Epithelial cell of prostate (primary cell): ENCODE measurements around the gene EVI5.
"Not testable (repeated sequence)": the region's sequence is repeated elsewhere in the genome, so short reads cannot be mapped to it uniquely, and the experiment has no call there.

Experiments used
- DNase-seq: peaks from one replicate; pipeline ENCODE4 v3.0.0-alpha.2; 2011; ENCODE audit warnings: low read depth, low spot score
- H3K27ac ChIP-seq: fragments of 450-650 bp; 2 replicates; pipeline ENCODE4 v1.5.1; 2017; ENCODE audit warnings: mild to moderate bottlenecking

The EVI5 gene

GRCh38 chr1:92589361-92589760, 195.5 kb downstream of the EVI5 start:
- not testable (repeated sequence) for DNase-seq, H3K27ac ChIP-seq

DNA sequence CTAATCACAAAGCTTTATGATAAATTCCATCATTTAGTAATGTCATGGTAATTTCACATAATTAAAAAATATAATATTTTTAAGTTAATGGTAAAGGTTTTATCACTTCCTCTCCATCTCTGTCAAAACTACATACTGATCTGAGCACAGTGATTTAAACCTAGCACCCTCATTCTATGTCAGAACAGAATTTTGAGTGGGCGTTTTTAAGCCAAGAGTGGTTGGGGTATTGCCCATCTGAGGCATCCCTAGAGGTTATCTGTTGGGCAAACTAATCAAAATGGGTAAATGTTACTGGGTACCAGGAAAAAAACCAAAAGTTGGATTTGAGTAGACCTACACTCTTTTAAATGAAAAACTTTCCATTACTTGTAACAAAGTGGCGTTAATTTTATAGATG, 197.5 kb downstream of the EVI5 start:
- H3K27ac ChIP-seq, result no peak overlapping the region
- no peak for DNase-seq

- DNase-seq, result no peak
- peak overlapping the region; percentile 0 for H3K27ac ChIP-seq
Observed at GRCh38 chr1:92585831-92586230, 199.1 kb downstream of the EVI5 start.

GRCh38 chr1:92584810-92585209, 200.1 kb downstream of the EVI5 start:
- not testable (repeated sequence) for DNase-seq
- H3K27ac ChIP-seq, result peak overlapping the region; percentile 25

DNA sequence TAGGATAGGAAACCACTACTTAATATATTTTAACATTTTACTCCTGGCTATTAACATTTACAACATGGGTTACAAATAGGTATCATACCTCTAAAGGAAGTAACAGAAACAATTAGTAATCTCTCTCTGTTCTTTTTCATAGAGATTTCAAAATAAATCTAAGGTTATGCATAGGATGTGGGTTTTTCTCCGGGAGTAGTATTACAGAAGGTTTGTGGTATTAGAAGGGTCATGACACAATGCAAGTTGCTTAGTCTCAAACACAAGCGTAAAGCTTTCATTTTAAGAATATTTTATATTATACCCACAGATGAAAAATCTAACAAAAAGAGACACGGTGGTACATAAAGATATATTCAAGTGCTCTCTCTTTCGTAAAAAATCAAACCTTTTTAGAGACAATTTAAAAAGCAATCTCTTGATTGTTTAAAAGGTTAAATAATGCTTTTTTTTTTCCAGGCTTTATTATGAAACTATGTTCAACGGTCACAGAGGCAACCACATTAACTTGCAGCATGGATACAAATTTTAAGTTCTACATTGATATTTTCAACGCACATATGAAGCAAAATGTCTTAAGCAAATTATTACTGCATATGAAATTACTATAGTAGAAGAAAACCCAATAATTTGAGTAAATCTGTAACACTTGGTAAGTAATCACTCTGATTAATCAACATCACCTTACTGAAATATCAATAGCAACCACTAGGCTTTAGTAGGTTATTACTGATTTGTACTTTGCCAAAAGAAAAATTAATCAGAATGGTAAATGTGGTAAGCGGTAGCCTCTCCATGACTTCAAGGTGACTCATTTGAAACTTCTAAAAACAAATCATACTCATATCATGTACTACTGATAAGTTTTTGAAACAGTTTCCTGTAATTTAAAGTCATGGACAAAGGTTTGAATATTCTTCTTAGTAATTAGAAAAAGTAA, 200.8 kb downstream of the EVI5 start:
- H3K27ac ChIP-seq, result peak overlapping the region; percentile 25
- DNase-seq, result peak; percentile 20

DNA sequence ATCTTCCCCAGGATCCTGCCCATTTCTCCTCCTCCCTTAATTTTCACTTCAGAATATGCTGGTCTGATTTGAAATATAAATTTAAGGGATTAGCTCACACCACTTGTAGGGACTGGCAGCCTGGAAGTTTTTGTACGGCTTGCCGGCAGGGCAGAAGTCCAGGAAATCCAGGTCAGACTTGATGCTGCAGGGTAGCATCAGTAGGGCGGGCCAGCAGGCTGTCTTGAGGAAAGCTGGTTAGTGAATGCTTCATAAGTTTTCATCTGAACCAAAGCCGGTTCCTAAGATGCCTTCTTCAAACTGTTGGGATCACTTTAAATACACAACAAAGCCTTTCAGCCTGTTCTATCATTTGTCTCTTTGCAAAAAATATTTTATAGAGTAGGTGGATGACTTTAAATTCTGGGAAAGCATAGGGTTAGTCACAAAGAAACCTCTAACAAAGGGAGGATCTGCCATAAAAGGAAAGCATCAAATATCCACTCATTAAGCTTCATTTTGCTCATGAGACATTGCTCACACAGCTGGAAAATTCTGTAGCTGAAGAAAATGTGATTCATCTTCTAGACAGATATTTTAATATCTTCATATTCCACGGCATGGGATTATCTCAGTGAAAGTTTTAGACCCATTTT, 207.5 kb downstream of the EVI5 start:
- no peak for DNase-seq
- H3K27ac ChIP-seq, result peak overlapping the region; percentile 30

DNA sequence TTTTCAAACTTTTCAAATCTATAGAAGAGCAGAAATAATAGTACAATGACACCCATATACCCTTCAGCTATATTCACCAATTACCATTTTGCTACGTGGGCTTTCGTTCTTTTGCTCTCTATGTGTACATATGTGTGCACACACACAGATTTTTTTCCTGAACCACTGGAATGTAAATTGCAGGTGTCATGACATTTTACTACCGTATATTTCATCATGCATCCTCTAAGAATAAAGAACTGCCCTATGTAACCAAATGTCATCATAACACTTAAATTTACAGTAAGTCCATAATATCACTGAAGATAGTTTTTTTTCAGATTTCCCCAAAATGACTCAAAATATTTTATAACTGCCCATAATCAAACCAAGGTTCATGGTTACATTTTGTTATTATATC, 209.8 kb downstream of the EVI5 start:
- DNase-seq, result no peak

DNA sequence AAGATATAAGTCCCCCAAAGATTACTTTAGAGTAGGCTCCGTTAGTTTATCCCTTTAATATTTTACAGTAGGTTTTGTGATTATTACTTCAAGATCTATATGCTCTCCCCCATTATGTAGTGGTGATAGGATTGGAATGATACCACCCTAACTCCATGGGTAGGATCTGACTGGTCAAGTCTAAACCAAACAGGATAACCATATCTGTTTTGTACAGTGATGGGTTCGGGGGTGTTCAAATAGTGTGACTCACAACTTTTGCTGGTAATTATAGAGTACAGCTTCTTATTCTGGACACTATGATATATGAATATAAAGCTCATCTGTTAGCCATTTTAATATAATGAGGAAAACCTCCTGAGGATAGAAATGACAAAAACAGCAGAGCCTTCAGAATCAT, 212.4 kb downstream of the EVI5 start:
- DNase-seq, result no peak
- no peak overlapping the region for H3K27ac ChIP-seq

More for the DNA sequence above, 209.8 kb downstream of the EVI5 start:
- H3K27ac ChIP-seq, result no peak overlapping the region

DNA sequence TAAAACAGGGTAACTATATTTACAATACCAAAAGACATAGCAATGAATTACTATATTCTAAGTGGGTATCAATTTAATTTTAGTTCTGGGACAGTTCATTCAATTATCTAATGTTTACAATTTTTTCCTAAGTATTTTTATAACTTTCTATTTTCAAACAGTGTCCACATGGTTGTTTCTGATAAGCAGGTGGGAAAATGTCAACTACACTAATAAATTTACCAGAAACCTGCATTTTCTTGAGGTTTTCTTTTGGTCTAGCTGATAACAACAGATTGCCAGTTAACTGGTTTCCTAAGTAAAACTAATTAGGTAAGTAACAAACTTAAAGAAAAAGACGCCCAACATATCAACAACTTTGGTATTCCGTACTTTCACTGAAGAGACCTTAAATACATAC, 213.3 kb downstream of the EVI5 start:
- DNase-seq, result no peak

GRCh38 chr1:92567211-92567868, 217.6 kb downstream of the EVI5 start:
- peak overlapping the region; percentile 33 for H3K27ac ChIP-seq
- peak; percentile 39 for DNase-seq

More for the DNA sequence above, 213.3 kb downstream of the EVI5 start:
- no peak overlapping the region for H3K27ac ChIP-seq

- no peak for DNase-seq
Observed at GRCh38 chr1:92563457-92564216, 221.3 kb downstream of the EVI5 start.

GRCh38 chr1:92556350-92556749, 228.6 kb downstream of the EVI5 start:
- no peak for DNase-seq
- H3K27ac ChIP-seq, result no peak overlapping the region

More at GRCh38 chr1:92563457-92564216, 221.3 kb downstream of the EVI5 start:
- no peak overlapping the region for H3K27ac ChIP-seq

- H3K27ac ChIP-seq, result no peak overlapping the region
- no peak for DNase-seq
Observed at GRCh38 chr1:92554216-92554615, 230.7 kb downstream of the EVI5 start.

DNA sequence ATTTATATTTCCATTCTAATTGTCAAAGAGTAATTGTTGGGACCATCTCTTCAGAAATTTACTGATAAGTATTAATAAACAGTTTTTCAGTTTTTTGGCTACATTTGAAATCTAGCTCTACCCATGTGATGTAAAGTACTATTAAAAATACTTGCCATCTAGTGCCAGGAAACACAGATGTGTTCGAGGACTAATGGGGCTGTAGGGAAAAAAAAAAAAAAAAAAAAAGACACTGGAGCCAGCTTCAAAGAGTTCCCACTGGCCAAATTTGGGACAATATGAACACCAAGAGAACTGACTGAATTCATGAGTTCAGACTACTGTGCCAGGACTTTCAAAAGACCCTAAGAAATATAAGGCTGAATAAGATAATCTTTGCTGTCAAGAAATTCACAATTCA, 233.0 kb downstream of the EVI5 start:
- H3K27ac ChIP-seq, result no peak overlapping the region
- DNase-seq, result no peak

GRCh38 chr1:92544756-92545165, 240.1 kb downstream of the EVI5 start:
- no peak for DNase-seq

DNA sequence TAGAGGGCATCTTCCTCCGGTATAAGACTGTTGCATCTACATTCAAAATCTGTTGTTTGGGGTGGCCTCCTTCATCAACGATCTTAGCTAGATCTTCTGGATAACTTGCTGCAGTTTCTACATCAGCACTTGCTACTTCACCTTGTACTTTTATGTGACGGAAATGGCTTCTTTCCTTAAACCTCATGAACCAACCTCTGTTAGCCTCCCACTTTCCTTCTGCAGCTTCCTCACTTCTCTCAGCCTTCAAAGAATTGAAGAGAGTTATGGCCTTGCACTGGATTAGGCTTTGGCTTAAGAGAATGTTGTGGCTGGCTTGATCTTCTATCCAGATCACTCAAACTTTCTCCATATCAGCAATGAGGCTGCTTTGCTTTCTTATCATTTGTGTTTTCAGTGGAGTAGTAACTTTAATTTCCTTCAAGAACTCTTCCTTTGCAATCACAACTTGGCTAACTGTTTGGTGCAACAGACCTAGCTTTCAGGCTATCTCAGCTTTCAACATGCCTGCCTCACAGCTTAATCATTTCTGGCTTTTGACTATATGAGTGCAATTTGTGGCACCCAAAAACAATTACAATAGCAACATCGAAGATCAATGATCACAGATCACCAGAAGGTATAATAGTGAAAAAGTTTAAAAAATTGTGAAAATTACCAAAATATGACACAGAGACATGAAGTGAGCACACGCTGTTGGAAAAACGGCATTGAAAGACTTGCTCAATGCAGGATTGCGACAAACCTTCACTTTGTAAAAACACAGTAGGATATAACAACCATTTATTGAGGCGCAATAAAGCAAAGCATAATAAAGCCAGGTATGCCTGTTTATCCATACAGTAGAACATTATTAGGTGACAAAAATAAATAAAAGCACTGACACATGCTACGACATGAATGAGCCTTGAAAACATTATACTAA, 241.5 kb downstream of the EVI5 start:
- no peak for DNase-seq
- H3K27ac ChIP-seq, result no peak overlapping the region

More at GRCh38 chr1:92544756-92545165, 240.1 kb downstream of the EVI5 start:
- no peak overlapping the region for H3K27ac ChIP-seq

DNA sequence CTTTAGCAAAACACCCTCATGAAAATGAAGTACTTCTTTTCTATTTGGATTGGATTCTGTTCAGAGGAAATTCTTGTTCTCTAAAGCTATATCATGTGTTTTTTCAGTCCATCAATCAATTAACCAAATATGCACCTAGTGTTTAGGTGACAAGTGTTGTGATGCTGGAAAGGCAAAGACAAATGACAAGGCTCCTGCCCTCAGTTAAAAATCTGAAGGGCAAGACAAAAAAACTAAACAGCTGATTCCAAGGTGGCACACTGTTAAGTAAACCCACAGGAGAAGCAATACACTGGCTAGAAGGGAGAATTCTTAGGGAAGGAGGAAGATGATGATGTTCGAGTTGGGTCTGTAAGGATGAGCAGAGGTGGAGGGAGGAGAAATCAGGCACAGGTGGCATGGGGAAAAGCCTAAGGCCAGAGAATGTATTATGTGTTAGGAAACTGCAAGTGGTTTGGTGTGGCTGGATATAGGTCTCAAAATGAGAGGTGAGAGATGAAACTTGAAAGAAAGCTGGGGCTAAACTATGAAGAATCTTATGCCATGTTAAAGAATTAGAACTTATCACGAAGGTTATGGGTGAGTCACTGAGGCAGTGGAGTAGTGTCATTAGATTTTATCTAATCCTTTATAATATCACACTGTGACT, 246.4 kb downstream of the EVI5 start:
- H3K27ac ChIP-seq, result no peak overlapping the region

GRCh38 chr1:92538048-92538412, 246.9 kb downstream of the EVI5 start:
- DNase-seq, result no peak
- H3K27ac ChIP-seq, result no peak overlapping the region

More for the DNA sequence above, 246.4 kb downstream of the EVI5 start:
- DNase-seq, result no peak
